Central memory CD8-positive, alpha-beta T cell (primary cell): ENCODE results near the gene DAPK1.

ENCODE experiments used
- ATAC-seq: fragments of 150-1000 bp; cut with Tn5 transposase; replicated peaks from 2 replicates; pipeline ENCODE4 v1.10.0; 2022; ENCODE audit warnings: mild to moderate bottlenecking, moderate FRiP score, moderate number of reproducible peaks; ENCODE audit not compliant: poor library complexity, severe bottlenecking; ENCODE audit errors: extremely low read depth
- DNase-seq, 2 donors: peaks; one replicate each; pipeline ENCODE4 v3.0.0; 2021; ENCODE audit warnings: low spot score in 2 of 2
- H3K27ac Mint-ChIP-seq: one replicate; pipeline ENCODE4 v1.8.0; 2022; ENCODE audit warnings: low read depth, mild to moderate bottlenecking, moderate library complexity, mixed read lengths
- H3K27me3 Mint-ChIP-seq: one replicate; pipeline ENCODE4 v1.8.0; 2022; ENCODE audit warnings: mixed read lengths
- H3K36me3 Mint-ChIP-seq: one replicate; pipeline ENCODE4 v1.8.0; 2022; ENCODE audit warnings: mild to moderate bottlenecking, moderate library complexity, mixed read lengths; ENCODE audit not compliant: insufficient read depth
- H3K4me1 Mint-ChIP-seq: one replicate; pipeline ENCODE4 v1.8.0; 2022; ENCODE audit warnings: mixed read lengths
- H3K4me3 Mint-ChIP-seq: one replicate; pipeline ENCODE4 v1.8.0; 2022; ENCODE audit warnings: mild to moderate bottlenecking, moderate library complexity, mixed read lengths
- H3K9me3 Mint-ChIP-seq: one replicate; pipeline ENCODE4 v1.8.0; 2022; ENCODE audit warnings: mixed read lengths

DAPK1 gene

GRCh38 chr9:87643778-87644570 lies 146.3 kb downstream of the DAPK1 start:
- no peak for ATAC-seq
- no peak overlapping the region for H3K27ac Mint-ChIP-seq
- H3K4me1 Mint-ChIP-seq: no peaks in the 10 kb centered on the region
- no peak for DNase-seq
- peaks cover 26% of the 10 kb centered on the region for H3K27me3 Mint-ChIP-seq
- no peak overlapping the region for H3K4me3 Mint-ChIP-seq
- H3K36me3 Mint-ChIP-seq: peaks cover 2% of the 10 kb centered on the region
- no peaks in the 10 kb centered on the region for H3K9me3 Mint-ChIP-seq

- H3K4me3 Mint-ChIP-seq: no peak overlapping the region
- ATAC-seq: no peak
- no peaks in the 10 kb centered on the region for H3K9me3 Mint-ChIP-seq
- no peaks in the 10 kb centered on the region for H3K4me1 Mint-ChIP-seq
- peaks cover 21% of the 10 kb centered on the region for H3K27me3 Mint-ChIP-seq
- DNase-seq: no peak
- H3K36me3 Mint-ChIP-seq: peaks cover 2% of the 10 kb centered on the region
- H3K27ac Mint-ChIP-seq: no peak overlapping the region
Measured at GRCh38 chr9:87644659-87645058, 147.0 kb downstream of the DAPK1 start.

GRCh38 chr9:87646546-87646945 lies 148.9 kb downstream of the DAPK1 start:
- Mint-ChIP-seq H3K4me1 (no peaks in the 10 kb centered on the region), H3K9me3 (no peaks in the 10 kb centered on the region), H3K36me3 (no peaks in the 10 kb centered on the region), H3K27me3 (peaks cover 21% of the 10 kb centered on the region), H3K4me3 (no peak overlapping the region), H3K27ac (no peak overlapping the region)
- DNase-seq (no peak), ATAC-seq (no peak)

- Mint-ChIP-seq H3K4me1 (no peaks in the 10 kb centered on the region), H3K36me3 (no peaks in the 10 kb centered on the region), H3K27ac (no peak overlapping the region), H3K9me3 (no peaks in the 10 kb centered on the region), H3K27me3 (peaks cover 21% of the 10 kb centered on the region), H3K4me3 (no peak overlapping the region)
- DNase-seq (no peak), ATAC-seq (no peak)
Measured at GRCh38 chr9:87647114-87647513, 149.4 kb downstream of the DAPK1 start.

- ATAC-seq: no peak
Measured at GRCh38 chr9:87648606-87649005, 150.9 kb downstream of the DAPK1 start.

GRCh38 chr9:87650611-87651295 lies 153.1 kb downstream of the DAPK1 start:
- no peak for DNase-seq
- no peaks in the 10 kb centered on the region for H3K4me1 Mint-ChIP-seq
- no peaks in the 10 kb centered on the region for H3K9me3 Mint-ChIP-seq
- H3K27me3 Mint-ChIP-seq: peaks cover 14% of the 10 kb centered on the region
- H3K4me3 Mint-ChIP-seq: no peak overlapping the region
- no peak for ATAC-seq
- H3K36me3 Mint-ChIP-seq: no peaks in the 10 kb centered on the region
- no peak overlapping the region for H3K27ac Mint-ChIP-seq

More at GRCh38 chr9:87648606-87649005, 150.9 kb downstream of the DAPK1 start:
- H3K36me3 Mint-ChIP-seq: no peaks in the 10 kb centered on the region
- DNase-seq: no peak
- H3K4me3 Mint-ChIP-seq: no peak overlapping the region
- no peaks in the 10 kb centered on the region for H3K9me3 Mint-ChIP-seq
- H3K27ac Mint-ChIP-seq: no peak overlapping the region
- H3K4me1 Mint-ChIP-seq: no peaks in the 10 kb centered on the region
- H3K27me3 Mint-ChIP-seq: peaks cover 15% of the 10 kb centered on the region

GRCh38 chr9:87651431-87651830 lies 153.8 kb downstream of the DAPK1 start:
- Mint-ChIP-seq H3K36me3 (no peaks in the 10 kb centered on the region), H3K4me3 (no peak overlapping the region), H3K27ac (no peak overlapping the region), H3K27me3 (peaks cover 17% of the 10 kb centered on the region), H3K4me1 (no peaks in the 10 kb centered on the region), H3K9me3 (no peaks in the 10 kb centered on the region)
- no peak for DNase-seq
- no peak for ATAC-seq

- Mint-ChIP-seq H3K4me3 (no peak overlapping the region), H3K27ac (no peak overlapping the region), H3K9me3 (no peaks in the 10 kb centered on the region), H3K4me1 (no peaks in the 10 kb centered on the region), H3K36me3 (no peaks in the 10 kb centered on the region), H3K27me3 (peaks cover 7% of the 10 kb centered on the region)
- DNase-seq: no peak
- ATAC-seq: no peak
Measured at GRCh38 chr9:87653941-87654340, 156.3 kb downstream of the DAPK1 start.

GRCh38 chr9:87655731-87656130 lies 158.1 kb downstream of the DAPK1 start:
- ATAC-seq (no peak), DNase-seq (no peak)
- Mint-ChIP-seq H3K9me3 (no peaks in the 10 kb centered on the region), H3K27me3 (peaks cover 7% of the 10 kb centered on the region), H3K27ac (no peak overlapping the region), H3K4me1 (no peaks in the 10 kb centered on the region), H3K4me3 (no peak overlapping the region), H3K36me3 (no peaks in the 10 kb centered on the region)

GRCh38 chr9:87656485-87656884 lies 158.8 kb downstream of the DAPK1 start:
- no peak for ATAC-seq
- no peak overlapping the region for H3K27ac Mint-ChIP-seq
- no peaks in the 10 kb centered on the region for H3K36me3 Mint-ChIP-seq
- no peak overlapping the region for H3K4me3 Mint-ChIP-seq
- no peaks in the 10 kb centered on the region for H3K4me1 Mint-ChIP-seq
- H3K27me3 Mint-ChIP-seq: peaks cover 7% of the 10 kb centered on the region
- DNase-seq: no peak
- H3K9me3 Mint-ChIP-seq: no peaks in the 10 kb centered on the region

GRCh38 chr9:87657190-87657589 lies 159.5 kb downstream of the DAPK1 start:
- no peaks in the 10 kb centered on the region for H3K9me3 Mint-ChIP-seq
- H3K36me3 Mint-ChIP-seq: no peaks in the 10 kb centered on the region
- H3K27me3 Mint-ChIP-seq: peaks cover 7% of the 10 kb centered on the region
- no peak overlapping the region for H3K27ac Mint-ChIP-seq
- H3K4me1 Mint-ChIP-seq: no peaks in the 10 kb centered on the region
- no peak overlapping the region for H3K4me3 Mint-ChIP-seq
- DNase-seq (no peak), ATAC-seq (no peak)

- ATAC-seq (no peak), DNase-seq (no peak)
- Mint-ChIP-seq H3K27ac (no peak overlapping the region), H3K4me3 (no peak overlapping the region), H3K9me3 (no peaks in the 10 kb centered on the region), H3K4me1 (no peaks in the 10 kb centered on the region), H3K36me3 (no peaks in the 10 kb centered on the region), H3K27me3 (peaks cover 7% of the 10 kb centered on the region)
Measured at GRCh38 chr9:87657893-87658292, 160.2 kb downstream of the DAPK1 start.

- no peak for ATAC-seq
- Mint-ChIP-seq H3K27ac (no peak overlapping the region), H3K27me3 (peaks cover 13% of the 10 kb centered on the region), H3K4me1 (no peaks in the 10 kb centered on the region), H3K36me3 (no peaks in the 10 kb centered on the region), H3K4me3 (no peak overlapping the region), H3K9me3 (no peaks in the 10 kb centered on the region)
- DNase-seq: no peak
Measured at GRCh38 chr9:87658511-87658910, 160.8 kb downstream of the DAPK1 start.
